Transverse colon (tissue), 4 donors: ENCODE data around the gene AGXT2.

Source experiments
- EP300 ChIP-seq: sonication (generic); formaldehyde crosslinking; IDR thresholded peaks from one replicate; pipeline ENCODE4 v1.6.1; 2017; ENCODE audit warnings: antibody characterized with exemption, low read depth
- POLR2A ChIP-seq: fragments of 450-650 bp; IDR thresholded peaks from one replicate; pipeline ENCODE4 v1.6.1; 2016; ENCODE audit warnings: antibody characterized with exemption, mild to moderate bottlenecking, moderate library complexity
- POLR2AphosphoS5 ChIP-seq, 3 donors: sonication (generic); formaldehyde crosslinking; IDR thresholded peaks; one replicate each; pipeline ENCODE4 v1.6.1; 2016; ENCODE audit warnings: antibody characterized with exemption in 3 of 3
- TF ChIP-seq, protein P1 (sequence below), 5 experiments: fragments of 200-600 bp in 3 of 5; fragments of 450-650 bp in 2 of 5; sonication (generic) in 3 of 5; IDR thresholded peaks; 1 replicate in 2 of 5; 2 replicates in 3 of 5; pipeline ENCODE4 v1.5.1; 2016 to 2017; ENCODE audit warnings: antibody characterized with exemption in 5 of 5, inconsistent platforms in 3 of 5, mild to moderate bottlenecking in 2 of 5, moderate library complexity in 1 of 5

DNA sequence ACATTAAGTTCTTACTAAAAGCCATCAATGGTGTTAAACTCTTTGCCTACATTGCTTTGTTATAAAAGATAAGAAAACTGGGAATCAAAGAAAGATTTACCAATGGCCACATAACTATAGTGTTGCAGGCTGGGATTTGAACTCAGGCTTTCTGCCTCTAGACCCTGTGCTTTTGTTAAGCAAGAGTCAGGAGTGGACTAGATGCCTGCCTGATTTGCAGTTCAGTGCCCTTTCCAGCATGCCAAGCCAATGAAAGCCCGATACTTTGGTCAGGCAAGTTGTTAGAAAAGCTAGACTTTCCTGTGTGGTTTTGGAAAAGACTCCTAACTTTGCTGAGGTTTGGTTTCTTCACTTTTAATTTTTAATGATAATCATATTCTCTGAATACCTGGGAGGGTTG, 21.4 kb upstream of the AGXT2 start:
- TF ChIP-seq POLR2AphosphoS5 (IDR thresholded peaks at IDR 0.05) (no peak), EP300 (no peak), POLR2A (no peak)
- TF ChIP-seq, protein P1, sequence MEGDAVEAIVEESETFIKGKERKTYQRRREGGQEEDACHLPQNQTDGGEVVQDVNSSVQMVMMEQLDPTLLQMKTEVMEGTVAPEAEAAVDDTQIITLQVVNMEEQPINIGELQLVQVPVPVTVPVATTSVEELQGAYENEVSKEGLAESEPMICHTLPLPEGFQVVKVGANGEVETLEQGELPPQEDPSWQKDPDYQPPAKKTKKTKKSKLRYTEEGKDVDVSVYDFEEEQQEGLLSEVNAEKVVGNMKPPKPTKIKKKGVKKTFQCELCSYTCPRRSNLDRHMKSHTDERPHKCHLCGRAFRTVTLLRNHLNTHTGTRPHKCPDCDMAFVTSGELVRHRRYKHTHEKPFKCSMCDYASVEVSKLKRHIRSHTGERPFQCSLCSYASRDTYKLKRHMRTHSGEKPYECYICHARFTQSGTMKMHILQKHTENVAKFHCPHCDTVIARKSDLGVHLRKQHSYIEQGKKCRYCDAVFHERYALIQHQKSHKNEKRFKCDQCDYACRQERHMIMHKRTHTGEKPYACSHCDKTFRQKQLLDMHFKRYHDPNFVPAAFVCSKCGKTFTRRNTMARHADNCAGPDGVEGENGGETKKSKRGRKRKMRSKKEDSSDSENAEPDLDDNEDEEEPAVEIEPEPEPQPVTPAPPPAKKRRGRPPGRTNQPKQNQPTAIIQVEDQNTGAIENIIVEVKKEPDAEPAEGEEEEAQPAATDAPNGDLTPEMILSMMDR (IDR thresholded peaks at IDR 0.05), result no peak
